ENCODE measurements around the gene WBP1. TPM values are rescaled to one million over a fixed set of nuclear protein-coding genes. Genes with fewer than 3 reads are reported as not detected.
A peak's percentile ranks its signal among the peaks of the same experiment; 100 is the strongest.
"Not testable (repeated sequence)": the region's sequence is repeated elsewhere in the genome, so short reads cannot be mapped to it uniquely, and the experiment has no call there.

Gene WBP1
- total RNA-seq, 1 donor from 2014 or later: 42.4 TPM

GRCh38 chr2:74471332-74472065, 13.3 kb downstream of the WBP1 start:
- ATAC-seq (ENCODE audit: poor library complexity) (no peak), DNase-seq (no peak)
- intact Hi-C loops (cut with DNase I): no loop called here

GRCh38 chr2:74472086-74472944, 14.1 kb downstream of the WBP1 start, which contains the start of gene MRPL53:
Gene MRPL53 (minus strand): TSS chr2:74472680. CDS start chr2:74472660, 20 bp downstream.
- ATAC-seq (ENCODE audit: poor library complexity) (peak; percentile 97), DNase-seq (peak; percentile 97)
- intact Hi-C loops (cut with DNase I): no loop called here

- intact Hi-C loops (cut with DNase I): no loop called here
- ATAC-seq (ENCODE audit: poor library complexity) (peak; percentile 6), DNase-seq (no peak)
Observed at GRCh38 chr2:74472945-74473258, 14.7 kb downstream of the WBP1 start.

GRCh38 chr2:74474481-74474880, 16.2 kb downstream of the WBP1 start:
- intact Hi-C loops (cut with DNase I): no loop called here
- DNase-seq (no peak), ATAC-seq (ENCODE audit: poor library complexity) (no peak)

GRCh38 chr2:74474899-74475298, 16.7 kb downstream of the WBP1 start:
- ATAC-seq (ENCODE audit: poor library complexity) (no peak), DNase-seq (no peak)
- intact Hi-C loops (cut with DNase I): no loop called here

GRCh38 chr2:74481431-74481830, 23.2 kb downstream of the WBP1 start:
- intact Hi-C loops (cut with DNase I): loop anchor here (5.0 kb wide), 1 partner anchor 106 kb away; no protein-coding TSS in a partner anchor
- ATAC-seq (ENCODE audit: poor library complexity) (no peak), DNase-seq (no peak)

GRCh38 chr2:74481961-74482800, 23.9 kb downstream of the WBP1 start:
- intact Hi-C loops (cut with DNase I): loop anchor here (5.0 kb wide), 1 partner anchor 105 kb away; no protein-coding TSS in a partner anchor
- peak; percentile 80 for DNase-seq
- ATAC-seq (ENCODE audit: poor library complexity): peak; percentile 71

GRCh38 chr2:74482801-74483674, 24.8 kb downstream of the WBP1 start, which contains the start of the genes CCDC142 and TTC31:
Gene CCDC142 (minus strand): TSS chr2:74482998. CDS start chr2:74482837, 161 bp downstream.
Gene TTC31 (plus strand): TSS chr2:74483081. CDS start chr2:74483096, 15 bp downstream.
- DNase-seq (peak; percentile 97), ATAC-seq (ENCODE audit: poor library complexity) (peak; percentile 99)
- intact Hi-C loops (cut with DNase I): loop anchor here (5.0 kb wide), 1 partner anchor 104 kb away; no protein-coding TSS in a partner anchor

- intact Hi-C loops (cut with DNase I): loop anchor here (2.0 to 5.0 kb wide), 2 partner anchors 17 to 104 kb away; no protein-coding TSS in a partner anchor
- not testable (repeated sequence) for DNase-seq; ATAC-seq (ENCODE audit: poor library complexity)
Observed at GRCh38 chr2:74483675-74484164, 25.5 kb downstream of the WBP1 start.

GRCh38 chr2:74486141-74486540, 27.9 kb downstream of the WBP1 start:
- intact Hi-C loops (cut with DNase I): no loop called here
- no peak for DNase-seq
- no peak for ATAC-seq (ENCODE audit: poor library complexity)

GRCh38 chr2:74488643-74489481, 30.6 kb downstream of the WBP1 start:
- intact Hi-C loops (cut with DNase I): no loop called here
- DNase-seq (no peak), ATAC-seq (ENCODE audit: poor library complexity) (no peak)

GRCh38 chr2:74489906-74490305, 31.7 kb downstream of the WBP1 start:
- ATAC-seq (ENCODE audit: poor library complexity) (no peak), DNase-seq (no peak)

GRCh38 chr2:74491648-74492544, 33.7 kb downstream of the WBP1 start:
- no peak for DNase-seq
- intact Hi-C loops (cut with DNase I): no loop called here
- ATAC-seq (ENCODE audit: poor library complexity): no peak

More at GRCh38 chr2:74489906-74490305, 31.7 kb downstream of the WBP1 start:
- intact Hi-C loops (cut with DNase I): no loop called here

GRCh38 chr2:74493546-74493945, 35.3 kb downstream of the WBP1 start:
- no peak for DNase-seq
- no peak for ATAC-seq (ENCODE audit: poor library complexity)
- intact Hi-C loops (cut with DNase I): no loop called here

- intact Hi-C loops (cut with DNase I): no loop called here
- ATAC-seq (ENCODE audit: poor library complexity) (no peak), DNase-seq (no peak)
Observed at GRCh38 chr2:74495440-74495839, 37.2 kb downstream of the WBP1 start.
